GM06990 (cell line): ENCODE data around the gene OSBPL10.

Experiments used
- DNase-seq: peaks from one replicate; pipeline ENCODE4 v3.0.0-alpha.2; 2011; ENCODE audit not compliant: insufficient read length; ENCODE audit errors: extremely low read depth
- H3K27me3 ChIP-seq: replicated peaks from 2 replicates; pipeline ENCODE4 v1.6.0; 2011; ENCODE audit warnings: low read length; ENCODE audit not compliant: control insufficient read depth, insufficient read depth
- H3K36me3 ChIP-seq: 2 replicates; pipeline ENCODE4 v1.5.1; 2011; ENCODE audit warnings: low read length; ENCODE audit not compliant: control insufficient read depth, insufficient read depth
- H3K4me3 ChIP-seq: replicated peaks from 2 replicates; pipeline ENCODE4 v1.5.1; 2011; ENCODE audit warnings: low read depth, mild to moderate bottlenecking, control low read depth, low read length
- TF ChIP-seq, protein P1 (sequence below): IDR thresholded peaks from 2 replicates; pipeline ENCODE4 v1.5.1; 2011; ENCODE audit warnings: low read length, control low read depth, mild to moderate bottlenecking, inconsistent platforms; ENCODE audit not compliant: insufficient read depth, poor library complexity, severe bottlenecking

Gene OSBPL10

DNA sequence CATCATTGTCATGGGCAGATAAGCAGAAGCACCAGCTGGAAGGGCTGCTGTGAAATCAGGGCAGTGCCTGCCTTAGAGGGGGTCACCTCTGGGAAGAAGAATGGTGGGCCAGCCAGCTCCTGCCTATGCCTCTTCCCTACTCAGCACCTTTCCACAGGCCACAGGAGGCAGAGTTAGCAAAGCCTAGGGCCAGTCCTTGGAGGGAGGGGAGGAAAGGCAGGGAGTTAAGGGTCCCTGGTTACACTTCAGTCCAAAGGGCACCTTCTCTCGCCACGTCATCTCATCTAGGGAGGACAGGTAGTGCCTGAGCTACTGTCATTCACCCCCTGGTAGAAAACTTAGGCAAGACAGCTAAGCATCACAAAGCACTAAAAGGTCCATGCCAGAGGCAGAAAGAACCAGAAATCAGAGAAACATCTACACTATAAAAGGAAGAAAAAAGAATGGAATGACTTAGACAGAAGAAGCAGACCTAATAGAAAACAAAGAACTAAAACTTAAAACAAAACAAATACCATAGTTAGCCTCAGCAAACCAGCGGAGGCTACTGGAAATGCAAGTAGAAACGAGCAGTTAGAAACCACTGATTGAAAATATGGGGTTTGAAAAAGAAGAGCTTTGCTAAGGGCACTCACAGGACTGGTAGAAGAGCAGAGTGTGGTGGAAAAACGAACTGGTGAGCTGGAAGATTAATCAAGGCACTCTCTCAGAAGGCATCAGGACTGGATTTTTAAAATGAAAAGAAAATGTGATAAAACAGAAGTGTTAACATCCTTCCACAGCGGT is 84.2 kb downstream of the OSBPL10 start:
- Histone ChIP-seq H3K27me3 (no peaks in the 10 kb centered on the region; the same call in 1 of the 2 replicates), H3K36me3 (no peaks in the 10 kb centered on the region), H3K4me3 (no peak overlapping the region)
- TF ChIP-seq, protein P1, sequence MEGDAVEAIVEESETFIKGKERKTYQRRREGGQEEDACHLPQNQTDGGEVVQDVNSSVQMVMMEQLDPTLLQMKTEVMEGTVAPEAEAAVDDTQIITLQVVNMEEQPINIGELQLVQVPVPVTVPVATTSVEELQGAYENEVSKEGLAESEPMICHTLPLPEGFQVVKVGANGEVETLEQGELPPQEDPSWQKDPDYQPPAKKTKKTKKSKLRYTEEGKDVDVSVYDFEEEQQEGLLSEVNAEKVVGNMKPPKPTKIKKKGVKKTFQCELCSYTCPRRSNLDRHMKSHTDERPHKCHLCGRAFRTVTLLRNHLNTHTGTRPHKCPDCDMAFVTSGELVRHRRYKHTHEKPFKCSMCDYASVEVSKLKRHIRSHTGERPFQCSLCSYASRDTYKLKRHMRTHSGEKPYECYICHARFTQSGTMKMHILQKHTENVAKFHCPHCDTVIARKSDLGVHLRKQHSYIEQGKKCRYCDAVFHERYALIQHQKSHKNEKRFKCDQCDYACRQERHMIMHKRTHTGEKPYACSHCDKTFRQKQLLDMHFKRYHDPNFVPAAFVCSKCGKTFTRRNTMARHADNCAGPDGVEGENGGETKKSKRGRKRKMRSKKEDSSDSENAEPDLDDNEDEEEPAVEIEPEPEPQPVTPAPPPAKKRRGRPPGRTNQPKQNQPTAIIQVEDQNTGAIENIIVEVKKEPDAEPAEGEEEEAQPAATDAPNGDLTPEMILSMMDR: no peak
- DNase-seq: no peak

DNA sequence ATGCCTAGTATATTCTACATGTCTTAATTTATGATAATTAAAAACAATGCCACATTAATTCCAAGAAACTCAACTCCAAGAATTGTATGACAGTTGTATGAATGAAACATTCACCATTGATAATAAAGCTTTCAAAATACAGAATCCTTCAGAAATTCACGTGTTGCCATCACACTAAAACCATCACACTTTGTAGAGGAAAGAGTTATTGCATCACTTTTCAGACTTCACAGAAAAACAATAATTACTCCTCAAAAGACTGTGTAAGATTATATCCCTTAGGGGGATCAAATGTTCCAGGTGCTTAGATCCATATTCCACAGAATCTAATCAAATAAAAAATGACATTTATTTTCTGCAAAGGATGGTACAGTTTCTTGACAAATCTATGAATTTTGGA is 85.0 kb downstream of the OSBPL10 start:
- TF ChIP-seq, protein P1: no peak
- DNase-seq: no peak
- H3K36me3 ChIP-seq: no peaks in the 10 kb centered on the region
- no peak overlapping the region for H3K4me3 ChIP-seq
- no peaks in the 10 kb centered on the region; the same call in 1 of the 2 replicates for H3K27me3 ChIP-seq

DNA sequence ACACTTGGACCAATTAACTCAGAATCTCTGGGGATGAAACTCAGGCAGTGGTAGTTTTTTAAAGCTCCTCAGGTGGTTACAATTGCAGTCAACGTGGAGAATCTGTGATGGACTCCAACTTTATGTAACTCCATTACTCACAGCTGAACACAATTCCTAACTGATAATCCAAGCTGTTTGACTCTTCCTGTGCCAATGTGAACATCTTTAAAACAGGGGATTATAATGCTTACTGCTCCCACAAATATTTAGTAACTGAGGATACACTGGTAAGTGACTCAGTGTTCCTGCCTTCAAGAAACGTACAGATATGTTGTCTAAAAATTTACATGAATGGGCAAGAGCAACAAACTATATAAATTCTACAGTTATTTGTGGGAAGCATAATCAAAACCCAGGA is 85.6 kb downstream of the OSBPL10 start:
- H3K27me3 ChIP-seq: peaks cover 1% of the 10 kb centered on the region; the same call in 1 of the 2 replicates
- H3K4me3 ChIP-seq: no peak overlapping the region
- TF ChIP-seq, protein P1: no peak
- no peaks in the 10 kb centered on the region for H3K36me3 ChIP-seq
- no peak for DNase-seq

DNA sequence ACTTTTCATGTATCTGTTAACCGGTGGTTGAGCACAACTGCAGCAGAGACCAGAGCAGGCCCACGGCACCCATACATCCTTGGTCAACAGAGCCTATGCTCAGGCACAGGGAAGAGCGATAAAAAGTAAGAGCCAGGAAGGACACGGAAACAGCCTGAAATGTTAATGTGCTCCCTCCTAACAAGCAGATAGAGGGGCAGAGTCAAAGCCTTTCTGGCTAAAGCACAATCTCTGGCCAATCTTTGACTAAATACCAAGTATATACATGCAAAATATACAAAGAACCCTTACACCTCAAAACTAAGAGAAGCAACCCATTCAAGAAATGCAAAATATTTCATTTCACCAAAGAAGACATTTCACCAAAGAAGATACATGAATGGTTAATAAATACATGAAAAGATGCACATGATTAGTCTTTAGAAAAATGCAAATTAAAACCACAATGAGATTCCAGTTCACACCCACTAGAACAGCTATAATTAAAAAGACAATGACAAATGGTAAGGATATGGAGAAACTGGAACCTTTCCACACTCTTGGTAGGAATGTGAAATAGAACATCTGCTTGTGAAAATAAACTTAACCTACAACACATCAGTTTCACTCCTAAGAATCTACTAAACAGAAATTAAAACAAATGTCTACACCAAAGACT is 88.0 kb downstream of the OSBPL10 start:
- no peak for DNase-seq
- TF ChIP-seq, protein P1: no peak
- Histone ChIP-seq H3K27me3 (peaks cover 1% of the 10 kb centered on the region; the same call in 1 of the 2 replicates), H3K4me3 (no peak overlapping the region), H3K36me3 (no peaks in the 10 kb centered on the region)

DNA sequence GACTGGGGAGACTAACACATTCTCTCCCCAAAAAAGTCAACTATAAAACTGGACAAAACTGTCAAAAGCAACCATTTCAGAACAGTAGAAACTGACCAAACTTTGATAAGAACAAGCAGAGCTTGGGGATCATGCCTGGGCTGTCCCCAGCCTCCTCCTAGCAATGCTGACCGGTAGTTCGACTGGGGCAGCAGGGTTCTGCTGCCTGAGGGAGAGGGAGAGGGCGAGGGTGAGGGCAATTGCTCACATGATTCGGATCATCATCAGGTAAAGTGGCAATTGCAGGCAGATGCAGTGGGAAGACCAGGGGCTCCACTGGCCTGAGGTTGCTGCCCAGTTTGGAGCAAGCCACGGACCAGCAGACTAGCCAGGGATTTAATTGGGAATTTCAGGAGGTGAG is 88.6 kb downstream of the OSBPL10 start:
- Histone ChIP-seq H3K27me3 (peaks cover 1% of the 10 kb centered on the region; the same call in 1 of the 2 replicates), H3K36me3 (no peaks in the 10 kb centered on the region), H3K4me3 (no peak overlapping the region)
- no peak for DNase-seq
- TF ChIP-seq, protein P1: no peak
